ENCODE data around the gene ANKRD65.

DNA sequence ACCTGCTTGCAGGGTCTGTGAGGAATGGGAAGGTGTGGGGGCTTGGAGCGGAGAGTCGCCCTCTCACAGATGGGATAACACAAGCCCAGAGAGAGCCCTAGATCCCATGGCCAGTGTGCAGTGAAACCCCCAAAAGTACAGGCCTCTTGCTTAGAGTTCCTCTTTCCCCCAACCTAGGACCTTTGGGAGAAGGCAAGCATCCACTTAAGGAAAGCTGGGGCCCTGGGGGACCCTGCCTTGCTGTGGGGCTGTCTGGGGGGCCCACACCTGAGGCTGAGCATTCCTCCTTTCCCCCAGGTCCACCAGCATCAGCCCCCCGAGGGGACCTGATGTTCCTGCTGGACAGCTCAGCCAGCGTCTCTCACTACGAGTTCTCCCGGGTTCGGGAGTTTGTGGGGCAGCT lies 15.6 kb upstream of the ANKRD65 start:
- TF ChIP-seq, protein P1, sequence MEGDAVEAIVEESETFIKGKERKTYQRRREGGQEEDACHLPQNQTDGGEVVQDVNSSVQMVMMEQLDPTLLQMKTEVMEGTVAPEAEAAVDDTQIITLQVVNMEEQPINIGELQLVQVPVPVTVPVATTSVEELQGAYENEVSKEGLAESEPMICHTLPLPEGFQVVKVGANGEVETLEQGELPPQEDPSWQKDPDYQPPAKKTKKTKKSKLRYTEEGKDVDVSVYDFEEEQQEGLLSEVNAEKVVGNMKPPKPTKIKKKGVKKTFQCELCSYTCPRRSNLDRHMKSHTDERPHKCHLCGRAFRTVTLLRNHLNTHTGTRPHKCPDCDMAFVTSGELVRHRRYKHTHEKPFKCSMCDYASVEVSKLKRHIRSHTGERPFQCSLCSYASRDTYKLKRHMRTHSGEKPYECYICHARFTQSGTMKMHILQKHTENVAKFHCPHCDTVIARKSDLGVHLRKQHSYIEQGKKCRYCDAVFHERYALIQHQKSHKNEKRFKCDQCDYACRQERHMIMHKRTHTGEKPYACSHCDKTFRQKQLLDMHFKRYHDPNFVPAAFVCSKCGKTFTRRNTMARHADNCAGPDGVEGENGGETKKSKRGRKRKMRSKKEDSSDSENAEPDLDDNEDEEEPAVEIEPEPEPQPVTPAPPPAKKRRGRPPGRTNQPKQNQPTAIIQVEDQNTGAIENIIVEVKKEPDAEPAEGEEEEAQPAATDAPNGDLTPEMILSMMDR (IDR thresholded peaks at IDR 0.05): no peak
- TF ChIP-seq POLR2AphosphoS5 (IDR thresholded peaks at IDR 0.05): no peak
